B cell (primary cell): ENCODE results near the gene FXYD4. TPM values are rescaled to one million over a fixed set of nuclear protein-coding genes. Genes with fewer than 3 reads are reported as not detected.

Experiments
- ATAC-seq: fragments of 200-7000 bp; cut with Tn5 transposase; one replicate; pipeline ENCODE4 v1.10.0; 2021; ENCODE audit warnings: low read depth, mild to moderate bottlenecking, moderate number of reproducible peaks, moderate library complexity
- CTCF ChIA-PET: fragments of 350-600 bp; sonication (Branson Sonifier 250); formaldehyde crosslinking; loops from one replicate; lab custom pipeline; 2021; ENCODE audit warnings: antibody characterized with exemption, inconsistent platforms; lab: Charles Lee
- POLR2A ChIA-PET: fragments of 350-600 bp; sonication (Branson Sonifier 250); formaldehyde crosslinking; loops from one replicate; lab custom pipeline; 2021; ENCODE audit warnings: antibody characterized with exemption; lab: Charles Lee
- DNase-seq: peaks from one replicate; pipeline ENCODE4 v3.0.0; 2013
- H2AFZ ChIP-seq: 2 replicates; pipeline ENCODE4 v1.6.1; 2012; ENCODE audit warnings: mild to moderate bottlenecking, low read depth, low read length; ENCODE audit not compliant: insufficient read depth, poor library complexity, severe bottlenecking
- H3K27ac ChIP-seq, 2 donors: 1 replicate in 1 of 2; 2 replicates in 1 of 2; pipeline ENCODE4 v1.5.1; 2012 to 2013; ENCODE audit warnings: low read length in 2 of 2, mild to moderate bottlenecking in 2 of 2, moderate library complexity in 1 of 2
- H3K27me3 ChIP-seq, 4 experiments: fragments of 200-600 bp in 1 of 4; sonication (generic) in 1 of 4; replicated peaks in 1 of 4; 1 replicate in 2 of 4; 2 replicates in 2 of 4; pipeline versions ENCODE4 v1.6.1 to v1.7.0; 2013 to 2016; ENCODE audit warnings: low read length in 3 of 4, mild to moderate bottlenecking in 2 of 4, mixed read lengths in 1 of 4, moderate library complexity in 1 of 4; ENCODE audit not compliant: insufficient read depth in 4 of 4, control insufficient read depth in 3 of 4; ENCODE audit errors: control extremely low read depth in 1 of 4
- H3K36me3 ChIP-seq, 2 experiments: replicated peaks in 1 of 2; 1 replicate in 1 of 2; 2 replicates in 1 of 2; pipeline versions ENCODE4 v1.6.1 to v1.7.1; 2013; ENCODE audit warnings: low read length in 1 of 2; ENCODE audit not compliant: insufficient read depth in 2 of 2, control insufficient read depth in 1 of 2; ENCODE audit errors: control extremely low read depth in 1 of 2, extremely low read depth in 1 of 2
- H3K4me1 ChIP-seq, 2 donors: fragments of 200-600 bp in 1 of 2; sonication (generic) in 1 of 2; 1 replicate in 1 of 2; 2 replicates in 1 of 2; pipeline versions ENCODE4 v1.5.1 to v1.6.1; 2013 to 2017; ENCODE audit warnings: low read length in 2 of 2; ENCODE audit not compliant: control insufficient read depth in 2 of 2, insufficient read depth in 2 of 2
- H3K4me2 ChIP-seq: replicated peaks from 2 replicates; pipeline ENCODE3; 2012; ENCODE audit warnings: mild to moderate bottlenecking, low read depth, low read length; ENCODE audit not compliant: poor library complexity, severe bottlenecking
- H3K4me3 ChIP-seq, 5 experiments: fragments of 200-600 bp in 1 of 5; sonication (generic) in 1 of 5; 1 replicate in 3 of 5; 2 replicates in 2 of 5; pipeline versions ENCODE4 v1.5.1 to v1.7.0; 2011 to 2016; ENCODE audit warnings: low read length in 4 of 5, mild to moderate bottlenecking in 4 of 5, low read depth in 2 of 5, control low read depth in 1 of 5, moderate library complexity in 1 of 5; ENCODE audit not compliant: insufficient read depth in 1 of 5; ENCODE audit errors: control extremely low read depth in 1 of 5, extremely low read depth in 1 of 5
- H3K79me2 ChIP-seq: fragments of 200-600 bp; sonication (generic); one replicate; pipeline ENCODE4 v1.6.0; 2016; ENCODE audit warnings: low read length; ENCODE audit not compliant: control insufficient read depth, insufficient read depth
- H3K9ac ChIP-seq: fragments of 200-600 bp; sonication (generic); 2 replicates; pipeline ENCODE4 v1.6.1; 2017; ENCODE audit warnings: mild to moderate bottlenecking, low read length, moderate library complexity
- H3K9me3 ChIP-seq, 3 donors: one replicate each; pipeline versions ENCODE4 v1.6.1 to v1.7.1; 2013; ENCODE audit warnings: low read length in 2 of 3; ENCODE audit not compliant: control insufficient read depth in 2 of 3, insufficient read depth in 1 of 3; ENCODE audit errors: control extremely low read depth in 1 of 3
- H4K20me1 ChIP-seq: 2 replicates; pipeline ENCODE4 v1.6.0; 2012; ENCODE audit warnings: mild to moderate bottlenecking, low read length; ENCODE audit not compliant: insufficient read depth, control insufficient read depth, poor library complexity, severe bottlenecking
- H3K27ac Mint-ChIP-seq: one replicate; pipeline ENCODE4 v1.8.0; 2021; ENCODE audit warnings: mixed read lengths
- H3K27me3 Mint-ChIP-seq: one replicate; pipeline ENCODE4 v1.8.0; 2021; ENCODE audit warnings: mixed read lengths
- H3K4me1 Mint-ChIP-seq: one replicate; pipeline ENCODE4 v1.8.0; 2021; ENCODE audit warnings: mixed read lengths
- H3K4me3 Mint-ChIP-seq: one replicate; pipeline ENCODE4 v1.8.0; 2021; ENCODE audit warnings: mixed read lengths
- H3K9me3 Mint-ChIP-seq: one replicate; pipeline ENCODE4 v1.8.0; 2022; ENCODE audit warnings: mixed read lengths; ENCODE audit not compliant: insufficient read depth
- CTCF ChIP-seq: fragments of 200-600 bp; IDR thresholded peaks from one replicate; pipeline ENCODE4 v1.8.0; 2022; ENCODE audit warnings: antibody characterized with exemption, mild to moderate bottlenecking
- EZH2 ChIP-seq: IDR thresholded peaks from 2 replicates; pipeline ENCODE4 v1.6.1; 2012; ENCODE audit warnings: borderline replicate concordance, low read depth, mild to moderate bottlenecking, moderate library complexity, low read length; ENCODE audit not compliant: insufficient read depth, poor library complexity, severe bottlenecking
- WGBS: methylation state at CpG from one replicate; pipeline ENCODE4 v1.1.5; 2013; ENCODE audit warnings: missing lambda C conversion rate; ENCODE audit not compliant: insufficient coverage; 5-methylcytosine and 5-hydroxymethylcytosine counted together
- intact Hi-C: fragments of 100-400 bp; cut with micrococcal nuclease; formaldehyde crosslinking; loops from one replicate; pipeline ENCODE4 v1.10.0; 2022
- polyA plus RNA-seq: library from polyadenylated mRNA; depleted of rRNA; stranded (reverse); fragments of >200 nt; gene quantifications from 2 replicates; pipeline ENCODE4 v1.2.3, GENCODE V29; 2012
- total RNA-seq, 2 donors: library from RNA; stranded (reverse); fragments of 120-200 nt in 1 of 2; gene quantifications; 1 replicate in 1 of 2; 2 replicates in 1 of 2; pipeline versions ENCODE4 v1.2.3 to v1.2.4, GENCODE V29; 2013 to 2022

The FXYD4 gene
- total and polyA plus RNA-seq, 2 donors (not counting 1 experiment from before 2014, with no cell fraction given) = not detected

GRCh38 chr10:43407576-43408330, 36.3 kb downstream of the FXYD4 start:
- Histone ChIP-seq H3K4me1 (peaks cover 38 to 55% of the 10 kb centered on the region in 2 donors), H2AFZ (peak overlapping the region; percentile 32)
- under 1% methylated on average over 55 of the region's 56 CpGs for WGBS

More at GRCh38 chr10:43407576-43408330, 36.3 kb downstream of the FXYD4 start:
- Mint-ChIP-seq H3K4me1 (peaks cover 37% of the 10 kb centered on the region), H3K27ac (peak overlapping the region; percentile 98), H3K9me3 (no peaks in the 10 kb centered on the region), H3K4me3 (peak overlapping the region; percentile 98), H3K27me3 (no peaks in the 10 kb centered on the region)
- Histone ChIP-seq H3K4me2 (peak overlapping the region; percentile 100), H3K36me3 (peaks cover 0 to 6% of the 10 kb centered on the region in 2 experiments), H3K4me3 (peak overlapping the region; percentile 43 to 92 (median 83)), H3K27ac (peak overlapping the region; percentile 100), H3K9ac (peak overlapping the region; percentile 99), H3K27me3 (no peaks in the 10 kb centered on the region), H4K20me1 (peaks cover 53% of the 10 kb centered on the region), H3K79me2 (peaks cover 65% of the 10 kb centered on the region), H3K9me3 (no peaks in the 10 kb centered on the region)
- DNase-seq = peak; percentile 92
- POLR2A ChIA-PET = interaction anchor here (1.1 to 1.8 kb wide), 7 partner anchors 11 to 45 kb away, joined by 3 to 21 read pairs (median 11); partner anchors contain the start of gene ZNF487
- CTCF ChIA-PET = interaction anchor here (0.8 to 1.8 kb wide), 10 partner anchors 10 to 60 kb away, joined by 3 to 10 read pairs (median 4); partner anchors contain the start of gene ZNF487
- TF ChIP-seq EZH2 (no peak), CTCF (peak; percentile 70)
- ATAC-seq = peak; percentile 44
- intact Hi-C loops = loop anchor here (1.0 to 5.0 kb wide), 6 partner anchors 10 to 855 kb away; partner anchors contain the start of genes BMS1, CSGALNACT2, ZNF32 and ZNF33B
